HPDE6-E6E7 (cell line): ENCODE measurements around the gene SLC27A2.
"Not testable (repeated sequence)": the region's sequence is repeated elsewhere in the genome, so short reads cannot be mapped to it uniquely, and the experiment has no call there.

Experiments used
- DNase-seq: peaks from one replicate; pipeline ENCODE4 v3.0.0; 2011; ENCODE audit warnings: missing footprints; ENCODE audit errors: extremely low spot score

The SLC27A2 gene

DNA sequence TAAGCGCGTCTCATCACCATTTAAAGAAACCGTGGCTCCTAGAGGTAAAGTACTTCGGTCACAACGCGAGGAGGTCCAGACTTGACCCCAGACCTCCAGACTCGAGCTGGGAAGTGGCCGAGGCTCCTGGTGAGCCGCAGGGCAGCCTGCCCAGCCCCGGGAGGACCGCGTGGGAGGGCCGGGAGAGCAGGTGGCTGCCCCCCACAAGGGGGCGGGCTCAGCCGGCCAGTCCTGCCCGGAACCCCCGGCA lies at the start of gene SLC27A2:
SLC27A2 (plus strand) TSS at position 228 of the 250 bp plus-strand sequence. CDS start 232 bp downstream, outside the sequence.
- peak; percentile 34 for DNase-seq

GRCh38 chr15:50132251-50132984 lies 49.6 kb upstream of the SLC27A2 start:
- DNase-seq, result not testable (repeated sequence)

- peak; percentile 28 for DNase-seq
Observed at GRCh38 chr15:50134524-50135024, 47.4 kb upstream of the SLC27A2 start.

- DNase-seq, result no peak
Observed at GRCh38 chr15:50135031-50135551, 46.9 kb upstream of the SLC27A2 start.

DNA sequence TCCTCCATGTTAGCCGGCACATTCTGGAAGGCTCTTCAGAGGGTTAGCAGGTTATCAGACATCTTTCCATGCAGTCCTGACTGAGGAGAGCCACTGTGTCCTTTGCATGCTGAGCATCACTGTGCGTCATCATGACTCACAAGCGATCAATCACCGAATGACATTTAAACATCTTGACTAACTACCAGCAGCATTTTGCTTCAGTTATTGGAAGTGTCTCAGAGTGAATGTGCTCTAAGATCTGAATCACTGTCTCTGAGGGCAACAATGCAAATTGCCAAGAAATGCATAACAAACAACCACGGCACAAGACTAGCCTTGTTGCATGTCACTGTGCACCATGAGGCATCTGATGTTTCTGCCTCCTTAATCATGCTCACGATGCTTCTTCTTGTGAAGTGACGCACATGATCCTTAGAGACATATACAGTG lies 44.6 kb upstream of the SLC27A2 start:
- peak; percentile 77 for DNase-seq

DNA sequence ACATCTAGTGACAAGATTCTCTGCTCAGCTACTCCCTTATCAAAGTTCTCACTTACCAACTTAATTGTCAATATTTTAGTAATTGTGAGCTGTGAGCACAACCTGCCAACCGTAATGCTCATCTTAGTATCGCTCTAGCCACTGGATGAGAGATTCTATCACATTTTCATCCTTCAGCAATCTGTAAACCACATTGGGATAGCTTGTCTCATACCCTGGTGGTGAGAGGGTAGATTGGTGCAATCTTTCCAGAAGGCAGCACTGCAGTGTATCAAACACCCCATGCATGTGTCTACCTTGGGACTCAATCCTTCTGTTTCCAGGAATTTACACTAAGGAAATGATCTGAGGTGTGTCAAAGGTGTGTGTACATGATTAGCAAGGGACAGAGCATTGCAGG lies 44.1 kb upstream of the SLC27A2 start:
- no peak for DNase-seq

DNA sequence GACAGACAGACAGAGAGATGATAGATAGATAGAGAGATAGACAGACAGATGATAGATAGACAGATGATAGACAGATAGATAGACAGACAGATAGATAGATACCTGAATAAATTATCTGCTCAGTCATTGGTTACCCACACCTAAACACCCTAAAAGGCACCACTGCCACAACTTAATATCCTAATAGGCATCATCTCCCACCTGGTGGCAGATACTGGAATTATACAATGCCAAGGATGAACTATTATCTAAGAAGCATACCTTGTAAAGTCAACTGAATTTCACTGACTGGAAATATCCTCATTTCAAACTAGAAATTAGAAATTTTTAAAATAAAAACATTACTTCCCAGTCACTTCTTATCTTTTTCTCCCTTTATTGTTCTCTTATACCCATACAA lies 43.6 kb upstream of the SLC27A2 start:
- no peak for DNase-seq

GRCh38 chr15:50140098-50140497 lies 41.9 kb upstream of the SLC27A2 start:
- DNase-seq, result no peak

DNA sequence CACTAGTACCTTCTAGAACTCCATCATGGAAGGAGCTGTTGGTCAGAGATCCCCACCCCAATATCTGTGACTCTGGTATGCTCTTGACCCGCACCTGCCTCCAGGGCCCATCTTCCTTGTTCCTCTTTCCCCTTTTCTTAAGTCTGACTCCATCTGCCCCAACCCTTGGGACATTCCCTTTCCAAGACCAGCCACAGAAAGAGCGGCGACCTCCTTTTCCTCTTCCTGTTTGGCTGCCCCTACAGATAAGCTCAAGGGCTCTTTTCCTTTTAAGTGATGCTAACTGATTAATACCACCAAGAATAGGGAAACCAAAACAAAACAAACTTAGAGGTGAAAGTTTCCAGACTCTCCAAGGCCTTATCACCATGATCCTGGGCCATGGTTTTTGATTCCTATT lies 41.0 kb upstream of the SLC27A2 start:
- DNase-seq, result no peak

- no peak for DNase-seq
Observed at GRCh38 chr15:50141856-50142255, 40.1 kb upstream of the SLC27A2 start.

GRCh38 chr15:50143255-50143860 lies 38.6 kb upstream of the SLC27A2 start:
- no peak for DNase-seq

GRCh38 chr15:50144341-50145120 lies 37.5 kb upstream of the SLC27A2 start:
- no peak for DNase-seq

- peak; percentile 48 for DNase-seq
Observed at GRCh38 chr15:50145451-50145872, 36.5 kb upstream of the SLC27A2 start.

- no peak for DNase-seq
Observed at GRCh38 chr15:50146632-50147031, 35.4 kb upstream of the SLC27A2 start.

- DNase-seq, result no peak
Observed at GRCh38 chr15:50148362-50148963, 33.5 kb upstream of the SLC27A2 start.

DNA sequence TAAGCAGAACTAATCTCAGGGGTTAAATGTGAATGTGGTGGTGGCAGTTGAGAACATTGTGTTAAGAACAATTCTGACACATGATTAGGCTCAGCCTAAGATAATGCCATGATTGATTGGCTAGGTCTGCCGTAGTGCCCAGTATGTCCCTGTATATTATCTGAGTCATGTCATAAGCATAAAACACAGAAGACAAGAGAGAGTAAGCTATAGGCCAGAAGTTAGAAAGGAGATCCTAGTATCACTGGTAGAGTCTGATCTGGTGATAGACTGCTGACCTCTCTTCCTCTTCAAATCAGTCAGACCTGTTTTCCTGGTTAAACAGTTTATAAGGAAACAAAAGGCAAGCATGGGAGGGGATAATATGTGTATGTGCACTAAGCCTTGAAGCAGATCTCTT lies 32.9 kb upstream of the SLC27A2 start:
- no peak for DNase-seq

DNA sequence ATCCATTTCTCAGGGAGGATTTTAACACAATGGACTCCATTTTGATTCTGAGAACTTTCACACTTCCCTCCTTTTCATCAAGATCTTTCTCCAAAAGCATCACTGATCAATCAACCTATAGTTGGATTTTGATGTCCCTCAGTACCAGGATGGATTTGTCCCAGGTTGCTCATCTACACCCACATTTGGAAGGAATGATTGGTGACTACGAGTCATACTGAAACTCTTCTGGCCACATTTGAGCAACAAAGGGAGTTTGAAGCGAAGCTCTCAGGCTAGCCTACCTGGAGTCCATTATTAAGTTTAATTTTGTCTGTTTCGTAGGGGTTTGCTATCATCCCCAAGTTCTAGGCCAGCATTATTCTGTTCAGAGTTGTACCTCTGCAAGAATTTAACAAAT lies 31.6 kb upstream of the SLC27A2 start:
- DNase-seq, result no peak

DNA sequence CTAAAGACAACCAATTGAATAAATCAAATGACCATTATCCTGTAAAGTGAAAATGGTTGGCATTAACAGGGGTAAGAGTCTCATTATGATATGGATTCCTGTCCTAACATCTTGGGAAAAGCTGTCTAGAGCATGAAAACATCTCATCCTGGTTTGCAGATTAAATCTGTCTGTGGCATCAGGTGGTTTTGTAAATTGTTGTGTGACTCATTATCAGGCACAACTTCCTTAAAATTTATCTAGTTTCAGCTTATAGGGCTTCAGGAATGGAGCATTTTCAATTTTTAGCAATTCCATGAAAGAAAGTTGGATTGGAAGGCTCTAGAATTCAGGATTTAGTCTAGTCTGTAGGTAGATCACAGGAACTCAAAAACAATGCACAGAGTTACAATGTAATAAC lies 31.1 kb upstream of the SLC27A2 start:
- no peak for DNase-seq

- DNase-seq, result no peak
Observed at GRCh38 chr15:50151476-50151875, 30.5 kb upstream of the SLC27A2 start.

DNA sequence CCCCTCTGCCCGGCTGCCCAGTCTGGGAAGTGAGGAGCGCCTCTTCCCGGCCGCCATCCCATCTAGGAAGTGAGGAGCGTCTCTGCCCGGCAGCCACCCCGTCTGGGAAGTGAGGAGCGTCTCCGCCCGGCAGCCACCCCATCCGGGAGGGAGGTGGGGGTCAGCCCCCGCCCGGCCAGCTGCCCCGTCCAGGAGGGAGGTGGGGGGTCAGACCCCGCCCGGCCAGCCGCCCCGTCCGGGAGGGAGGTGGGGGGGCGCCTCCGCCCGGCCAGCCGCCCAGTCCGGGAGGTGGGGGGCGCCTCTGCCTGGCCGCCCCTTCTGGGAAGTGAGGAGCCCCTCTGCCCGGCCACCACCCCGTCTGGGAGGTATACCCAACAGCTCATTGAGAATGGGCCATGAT lies 23.8 kb upstream of the SLC27A2 start:
- DNase-seq, result not testable (repeated sequence)

GRCh38 chr15:50162969-50163718 lies 18.9 kb upstream of the SLC27A2 start:
- DNase-seq, result no peak
